GM12878 (cell line): ENCODE data around the gene KLHL35. TPM values are rescaled to one million over a fixed set of nuclear protein-coding genes. Genes with fewer than 3 reads are reported as not detected.

Source experiments
- ATAC-seq: fragments of 200-7000 bp; cut with Tn5 transposase; 3 replicates; pipeline ENCODE4 v1.9.1; 2020; ENCODE audit warnings: mild to moderate bottlenecking, moderate library complexity
- BruUV-seq: library from RNA; stranded (reverse); fragments of 400-500 nt; replicated peaks from 2 replicates; lab custom pipeline; 2021; lab: Mats Ljungman, UMichigan
- CTCF ChIA-PET: fragments of 300-600 bp; sonication (Branson Sonifier 250); formaldehyde crosslinking; extraction: SDS; loops from one replicate; lab custom pipeline; 2021; ENCODE audit warnings: inconsistent platforms; lab: Yijun Ruan, JAX
- POLR2A ChIA-PET: fragments of 350-600 bp; formaldehyde crosslinking; extraction: SDS; loops from one replicate; lab custom pipeline; 2021; ENCODE audit warnings: inconsistent platforms; lab: Charles Lee
- RAD21 ChIA-PET: fragments of 300-600 bp; sonication (Branson Sonifier 250); formaldehyde crosslinking; loops from one replicate; lab custom pipeline; 2023; ENCODE audit warnings: antibody characterized with exemption; ENCODE audit not compliant: unreplicated experiment; lab: Charles Lee
- SMC1A ChIA-PET: fragments of 300-600 bp; sonication (Branson Sonifier 250); formaldehyde crosslinking; loops from one replicate; lab custom pipeline; 2023; ENCODE audit not compliant: unreplicated experiment, uncharacterized antibody; lab: Charles Lee
- DNase-seq: peaks from one replicate; pipeline ENCODE4 v3.0.0-alpha.2; 2011; ENCODE audit warnings: low read depth, low spot score
- FAIRE-seq: peaks from 3 replicates; lab custom pipeline; 2011; peaks lifted over from hg19 to GRCh38; lab: Jason Lieb, UNC
- H2AFZ ChIP-seq: 2 replicates; pipeline ENCODE4 v1.6.0; 2011; ENCODE audit warnings: low read depth, low read length, control low read depth; ENCODE audit not compliant: control insufficient read depth
- H3K27ac ChIP-seq: 2 replicates; pipeline ENCODE4 v1.5.1; 2011; ENCODE audit warnings: control low read depth; ENCODE audit not compliant: control insufficient read depth, insufficient read depth
- H3K27me3 ChIP-seq, 2 experiments: replicated peaks in 1 of 2; 2 replicates each; pipeline versions ENCODE4 v1.6.0 to v1.6.1; 2011; ENCODE audit warnings: low read length in 1 of 2; ENCODE audit not compliant: control insufficient read depth in 2 of 2, insufficient read depth in 2 of 2
- H3K36me3 ChIP-seq, 2 experiments: 2 replicates each; pipeline ENCODE4 v1.5.1; 2011; ENCODE audit warnings: low read length in 1 of 2; ENCODE audit not compliant: control insufficient read depth in 2 of 2, insufficient read depth in 2 of 2
- H3K4me1 ChIP-seq: 2 replicates; pipeline ENCODE4 v1.6.1; 2011; ENCODE audit warnings: mild to moderate bottlenecking, low read length, moderate library complexity, mixed read lengths; ENCODE audit not compliant: control insufficient read depth, insufficient read depth
- H3K4me2 ChIP-seq: 2 replicates; pipeline ENCODE4 v1.6.0; 2011; ENCODE audit warnings: control low read depth; ENCODE audit not compliant: control insufficient read depth, insufficient read depth
- H3K4me3 ChIP-seq: fragments of 200-600 bp; sonication (generic); 2 replicates; pipeline ENCODE4 v1.5.1; 2016
- H3K79me2 ChIP-seq: 2 replicates; pipeline ENCODE4 v1.6.0; 2011; ENCODE audit warnings: low read length; ENCODE audit not compliant: control insufficient read depth, insufficient read depth
- H3K9ac ChIP-seq: 2 replicates; pipeline ENCODE4 v1.8.0; 2011; ENCODE audit warnings: low read length, control low read depth, mixed read lengths; ENCODE audit not compliant: control insufficient read depth, insufficient read depth
- H3K9me3 ChIP-seq: replicated peaks from 3 replicates; pipeline ENCODE4 v1.5.1; 2011; ENCODE audit warnings: mild to moderate bottlenecking, low read length; ENCODE audit not compliant: control insufficient read depth, insufficient read depth
- H4K20me1 ChIP-seq: 2 replicates; pipeline ENCODE4 v1.6.0; 2011; ENCODE audit not compliant: control insufficient read depth, insufficient read depth
- ATF7 ChIP-seq: fragments of 450-650 bp; IDR thresholded peaks from 2 replicates; pipeline ENCODE4 v1.6.1; 2016; ENCODE audit warnings: low read depth, mild to moderate bottlenecking
- NR2F1 ChIP-seq: fragments of 450-650 bp; conservative IDR thresholded peaks from 2 replicates; pipeline ENCODE4 v1.6.1; 2017; ENCODE audit warnings: mild to moderate bottlenecking
- RBBP5 ChIP-seq: fragments of 200-600 bp; sonication (generic); conservative IDR thresholded peaks from 2 replicates; pipeline ENCODE4 v1.6.1; 2016
- WGBS: methylation state at CpG from one replicate; pipeline ENCODE4 v1.1.6; 2016; ENCODE audit warnings: low lambda C conversion rate; ENCODE audit not compliant: insufficient replicate concordance, insufficient coverage; ENCODE audit errors: missing lambda C conversion rate; 5-methylcytosine and 5-hydroxymethylcytosine counted together
- in situ Hi-C: fragments of 300-500 bp; cut with MboI; formaldehyde crosslinking; loops from 9 replicates; pipeline ENCODE4 v1.14.3; 2018; ENCODE audit warnings: mixed read lengths
- intact Hi-C: fragments of 100-400 bp; cut with micrococcal nuclease; formaldehyde crosslinking; loops from one replicate; pipeline ENCODE4 v1.14.2; 2022; ENCODE audit not compliant: unreplicated experiment
- polyA plus RNA-seq, 11 experiments: library from polyadenylated mRNA; depleted of rRNA in 4 of 11; unstranded in 6 of 11; stranded (reverse) in 5 of 11; fragments of >200 nt; fragmentation: Nextera tagmentation in 4 of 11; fragmentation: Illumina TruSeq in 1 of 11; extraction: Ambion mirVana in 4 of 11; extraction: Trizol in 1 of 11; gene quantifications; 1 replicate in 1 of 11; 2 replicates in 10 of 11; pipeline versions ENCODE4 v1.2.1 to v1.2.3, GENCODE V29; 2011 to 2016; ENCODE audit warnings: inconsistent platforms in 2 of 11, missing spikeins in 2 of 11, low read depth in 1 of 11
- total RNA-seq, 4 experiments: library from RNA; depleted of rRNA in 3 of 4; stranded (reverse); fragments of >200 nt in 3 of 4; fragmentation: Illumina TruSeq in 1 of 4; extraction: Trizol in 1 of 4; gene quantifications; 2 replicates each; pipeline versions ENCODE4 v1.2.1 to v1.2.3, GENCODE V29; 2013 to 2021
- TF ChIP-seq, protein P1 (sequence below): fragments of 450-650 bp; IDR thresholded peaks from 2 replicates; pipeline ENCODE4 v1.6.1; 2017; ENCODE audit warnings: mild to moderate bottlenecking, moderate library complexity
- TF ChIP-seq, protein P2 (sequence below): fragments of 450-650 bp; IDR thresholded peaks from 2 replicates; pipeline ENCODE4 v1.6.1; 2016; ENCODE audit warnings: mild to moderate bottlenecking

KLHL35 gene
- total and polyA plus RNA-seq, 10 of the 15 experiments (the other 5 are each of a cell fraction or from before 2014, with no cell fraction given) = 0.04 to 0.34 (median 0.13) TPM; not detected in 1

DNA sequence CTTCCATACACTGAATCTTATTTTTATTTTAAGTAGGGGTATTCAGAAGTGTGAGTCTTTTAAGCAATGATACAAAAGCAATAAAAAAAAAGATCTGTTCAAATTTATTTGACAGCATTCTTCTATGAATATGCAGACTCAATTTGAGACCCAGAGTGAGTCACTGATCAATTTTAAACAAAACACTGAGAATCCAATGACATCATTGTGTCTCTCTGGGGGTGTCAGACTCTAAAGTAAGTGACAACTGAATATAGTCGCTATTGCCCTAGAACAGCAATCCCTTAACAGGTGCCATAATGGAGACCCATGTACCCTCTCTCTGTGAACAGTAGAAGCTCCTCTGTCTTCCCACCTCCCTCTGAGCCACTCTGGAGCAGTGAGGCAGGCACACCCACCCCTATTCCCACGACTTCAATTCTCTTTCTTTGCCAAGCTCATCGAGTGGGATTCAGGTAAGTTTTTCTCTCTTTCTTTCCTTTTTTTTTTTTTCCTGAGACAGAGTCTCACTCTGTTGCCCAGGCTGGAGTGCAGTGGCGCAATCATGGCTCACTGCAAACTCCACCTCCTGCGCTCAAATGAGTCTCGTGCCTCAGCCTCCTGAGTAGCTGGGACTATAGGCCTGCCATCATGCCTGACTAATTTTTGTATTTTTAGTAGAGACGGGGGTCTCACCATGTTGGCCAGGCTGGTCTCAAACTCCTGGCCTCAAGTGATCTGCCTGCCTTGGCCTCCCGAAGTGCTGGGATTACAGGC is 38.7 kb downstream of the KLHL35 start:
- FAIRE-seq (no peak), ATAC-seq (peak; percentile 72), DNase-seq (no peak)
- no peak for TF ChIP-seq RBBP5
- TF ChIP-seq ATF7 = peak; percentile 80
- TF ChIP-seq, protein P1, sequence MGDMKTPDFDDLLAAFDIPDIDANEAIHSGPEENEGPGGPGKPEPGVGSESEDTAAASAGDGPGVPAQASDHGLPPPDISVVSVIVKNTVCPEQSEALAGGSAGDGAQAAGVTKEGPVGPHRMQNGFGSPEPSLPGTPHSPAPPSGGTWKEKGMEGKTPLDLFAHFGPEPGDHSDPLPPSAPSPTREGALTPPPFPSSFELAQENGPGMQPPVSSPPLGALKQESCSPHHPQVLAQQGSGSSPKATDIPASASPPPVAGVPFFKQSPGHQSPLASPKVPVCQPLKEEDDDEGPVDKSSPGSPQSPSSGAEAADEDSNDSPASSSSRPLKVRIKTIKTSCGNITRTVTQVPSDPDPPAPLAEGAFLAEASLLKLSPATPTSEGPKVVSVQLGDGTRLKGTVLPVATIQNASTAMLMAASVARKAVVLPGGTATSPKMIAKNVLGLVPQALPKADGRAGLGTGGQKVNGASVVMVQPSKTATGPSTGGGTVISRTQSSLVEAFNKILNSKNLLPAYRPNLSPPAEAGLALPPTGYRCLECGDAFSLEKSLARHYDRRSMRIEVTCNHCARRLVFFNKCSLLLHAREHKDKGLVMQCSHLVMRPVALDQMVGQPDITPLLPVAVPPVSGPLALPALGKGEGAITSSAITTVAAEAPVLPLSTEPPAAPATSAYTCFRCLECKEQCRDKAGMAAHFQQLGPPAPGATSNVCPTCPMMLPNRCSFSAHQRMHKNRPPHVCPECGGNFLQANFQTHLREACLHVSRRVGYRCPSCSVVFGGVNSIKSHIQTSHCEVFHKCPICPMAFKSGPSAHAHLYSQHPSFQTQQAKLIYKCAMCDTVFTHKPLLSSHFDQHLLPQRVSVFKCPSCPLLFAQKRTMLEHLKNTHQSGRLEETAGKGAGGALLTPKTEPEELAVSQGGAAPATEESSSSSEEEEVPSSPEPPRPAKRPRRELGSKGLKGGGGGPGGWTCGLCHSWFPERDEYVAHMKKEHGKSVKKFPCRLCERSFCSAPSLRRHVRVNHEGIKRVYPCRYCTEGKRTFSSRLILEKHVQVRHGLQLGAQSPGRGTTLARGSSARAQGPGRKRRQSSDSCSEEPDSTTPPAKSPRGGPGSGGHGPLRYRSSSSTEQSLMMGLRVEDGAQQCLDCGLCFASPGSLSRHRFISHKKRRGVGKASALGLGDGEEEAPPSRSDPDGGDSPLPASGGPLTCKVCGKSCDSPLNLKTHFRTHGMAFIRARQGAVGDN = no peak
- TF ChIP-seq, protein P2, sequence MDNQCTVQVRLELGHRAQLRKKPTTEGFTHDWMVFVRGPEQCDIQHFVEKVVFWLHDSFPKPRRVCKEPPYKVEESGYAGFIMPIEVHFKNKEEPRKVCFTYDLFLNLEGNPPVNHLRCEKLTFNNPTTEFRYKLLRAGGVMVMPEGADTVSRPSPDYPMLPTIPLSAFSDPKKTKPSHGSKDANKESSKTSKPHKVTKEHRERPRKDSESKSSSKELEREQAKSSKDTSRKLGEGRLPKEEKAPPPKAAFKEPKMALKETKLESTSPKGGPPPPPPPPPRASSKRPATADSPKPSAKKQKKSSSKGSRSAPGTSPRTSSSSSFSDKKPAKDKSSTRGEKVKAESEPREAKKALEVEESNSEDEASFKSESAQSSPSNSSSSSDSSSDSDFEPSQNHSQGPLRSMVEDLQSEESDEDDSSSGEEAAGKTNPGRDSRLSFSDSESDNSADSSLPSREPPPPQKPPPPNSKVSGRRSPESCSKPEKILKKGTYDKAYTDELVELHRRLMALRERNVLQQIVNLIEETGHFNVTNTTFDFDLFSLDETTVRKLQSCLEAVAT = no peak
- TF ChIP-seq NR2F1 = no peak
- Histone ChIP-seq H3K79me2 (peaks cover under 1% of the 10 kb centered on the region; the same call in 1 of the 2 replicates), H2AFZ (no peak overlapping the region), H3K27ac (no peak overlapping the region), H3K9ac (no peak overlapping the region), H3K36me3 (no peaks in the 10 kb centered on the region), H4K20me1 (no peaks in the 10 kb centered on the region), H3K4me3 (no peak overlapping the region), H3K27me3 (peaks cover 0 to 3% of the 10 kb centered on the region in 2 experiments; a peak in 2 of 4 replicates), H3K9me3 (no peaks in the 10 kb centered on the region), H3K4me1 (no peaks in the 10 kb centered on the region), H3K4me2 (no peak overlapping the region)
- intact Hi-C loops (no loop called here), in situ Hi-C loops (no loop called here)
- BruUV-seq = no TSS peak
- ChIA-PET POLR2A (interaction anchor here (0.6 kb wide), 1 partner anchor 138 kb away, joined by 3 read pairs; no protein-coding TSS in a partner anchor), RAD21 (interaction anchor here (1.3 kb wide), 1 partner anchor 138 kb away, joined by 3 read pairs; no protein-coding TSS in a partner anchor), SMC1A (interaction anchor here (0.6 to 1.6 kb wide), 2 partner anchors 9 to 119 kb away, joined by 3 read pairs; no protein-coding TSS in a partner anchor), CTCF (interaction anchor here (1.6 kb wide), 1 partner anchor 134 kb away, joined by 3 read pairs; no protein-coding TSS in a partner anchor)
- 14% methylated on average over 8 of the region's 8 CpGs for WGBS
